HG02938 (cell line): ENCODE results near the gene SNF8.
"Not testable (repeated sequence)": the region's sequence is repeated elsewhere in the genome, so short reads cannot be mapped to it uniquely, and the experiment has no call there.

Experiments used
- ATAC-seq: cut with Tn5 transposase; IDR thresholded peaks from one replicate; pipeline ENCODE4 v1.9.1; 2021; ENCODE audit warnings: mild to moderate bottlenecking, moderate library complexity; ENCODE audit not compliant: unreplicated experiment

The SNF8 gene, protein sequence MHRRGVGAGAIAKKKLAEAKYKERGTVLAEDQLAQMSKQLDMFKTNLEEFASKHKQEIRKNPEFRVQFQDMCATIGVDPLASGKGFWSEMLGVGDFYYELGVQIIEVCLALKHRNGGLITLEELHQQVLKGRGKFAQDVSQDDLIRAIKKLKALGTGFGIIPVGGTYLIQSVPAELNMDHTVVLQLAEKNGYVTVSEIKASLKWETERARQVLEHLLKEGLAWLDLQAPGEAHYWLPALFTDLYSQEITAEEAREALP

GRCh38 chr17:48944515-48945260 is at the start of gene SNF8:
TSS of gene SNF8 (minus strand) at chr17:48944842. CDS start at chr17:48944734, 108 bp downstream.
- peak; percentile 73 for ATAC-seq

DNA sequence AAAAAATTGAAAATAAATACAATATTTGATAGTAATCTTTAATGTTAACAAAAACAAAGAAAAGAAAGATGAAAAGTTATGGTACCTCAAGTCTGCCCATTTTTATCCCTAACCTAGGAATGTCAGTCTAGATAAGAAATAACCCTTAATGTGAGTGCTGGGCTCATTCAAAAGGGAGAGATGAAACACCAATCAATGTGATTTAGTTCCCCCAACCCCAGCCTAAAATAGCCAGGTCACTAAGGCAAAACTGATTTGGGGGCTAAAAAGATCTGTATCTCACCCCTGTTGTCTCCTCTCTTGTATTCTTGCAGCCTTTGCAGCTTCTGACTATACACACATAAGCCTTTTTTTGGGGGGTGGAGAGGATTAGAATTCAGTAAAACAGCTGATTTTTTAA is 49.3 kb upstream of the SNF8 start:
- ATAC-seq, result no peak

- no peak for ATAC-seq
Measured at GRCh38 chr17:48993305-48993704, 48.7 kb upstream of the SNF8 start.

- ATAC-seq, result no peak
Measured at GRCh38 chr17:48992444-48992843, 47.8 kb upstream of the SNF8 start.

GRCh38 chr17:48990882-48991357 is 46.3 kb upstream of the SNF8 start:
- ATAC-seq, result no peak

DNA sequence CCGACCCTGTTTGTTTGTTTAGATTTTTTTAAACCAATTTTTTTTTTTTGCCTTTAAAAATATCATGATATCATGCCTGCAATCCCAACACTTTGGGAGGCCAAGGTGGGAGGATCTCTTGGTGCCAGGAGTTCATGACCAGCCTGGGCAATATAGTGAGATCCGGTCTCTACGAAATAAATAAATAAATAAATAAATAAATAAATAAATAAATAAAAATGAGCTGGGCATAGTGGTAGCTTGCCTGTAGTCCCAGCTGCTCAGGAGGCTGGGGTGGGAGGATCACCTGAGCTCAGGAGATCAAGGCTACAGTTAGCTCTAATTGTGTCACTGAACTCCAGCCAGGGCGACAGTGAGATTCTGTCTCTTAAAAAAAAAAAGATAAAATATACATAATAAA is 44.5 kb upstream of the SNF8 start:
- no peak for ATAC-seq

GRCh38 chr17:48985436-48986245 is 41.0 kb upstream of the SNF8 start:
- no peak for ATAC-seq

DNA sequence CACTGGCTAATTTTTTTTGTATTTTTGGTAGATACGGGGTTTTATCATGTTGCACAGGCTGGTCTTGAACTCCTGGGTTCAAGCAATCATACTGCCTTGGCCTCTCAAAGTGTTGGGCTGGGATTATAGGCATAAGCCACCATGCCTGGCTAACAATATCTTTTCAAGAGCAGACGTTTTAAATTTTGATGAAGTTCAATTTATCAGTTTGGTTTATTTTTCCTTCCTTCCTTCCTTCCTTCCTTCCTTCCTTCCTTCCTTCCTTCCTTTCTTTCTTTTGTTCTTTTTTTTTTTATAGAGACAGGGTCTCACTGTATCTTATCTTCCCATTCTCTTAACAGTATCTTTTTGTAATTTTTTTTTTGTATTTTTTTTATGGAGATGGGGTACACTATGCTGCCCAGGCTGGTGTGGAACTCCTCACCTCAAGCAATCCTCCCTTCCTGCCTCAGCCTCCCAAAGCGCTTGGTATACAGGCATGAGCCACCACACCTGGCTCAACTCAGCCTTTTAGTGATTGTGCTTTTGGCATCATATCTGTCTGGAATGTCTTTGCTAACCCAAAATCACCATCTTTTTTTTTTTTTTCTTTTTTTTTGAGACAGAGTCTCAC is 37.4 kb upstream of the SNF8 start:
- ATAC-seq, result no peak

- ATAC-seq, result no peak
Measured at GRCh38 chr17:48973806-48974205, 29.2 kb upstream of the SNF8 start.

- ATAC-seq, result no peak
Measured at GRCh38 chr17:48972749-48973097, 28.1 kb upstream of the SNF8 start.

DNA sequence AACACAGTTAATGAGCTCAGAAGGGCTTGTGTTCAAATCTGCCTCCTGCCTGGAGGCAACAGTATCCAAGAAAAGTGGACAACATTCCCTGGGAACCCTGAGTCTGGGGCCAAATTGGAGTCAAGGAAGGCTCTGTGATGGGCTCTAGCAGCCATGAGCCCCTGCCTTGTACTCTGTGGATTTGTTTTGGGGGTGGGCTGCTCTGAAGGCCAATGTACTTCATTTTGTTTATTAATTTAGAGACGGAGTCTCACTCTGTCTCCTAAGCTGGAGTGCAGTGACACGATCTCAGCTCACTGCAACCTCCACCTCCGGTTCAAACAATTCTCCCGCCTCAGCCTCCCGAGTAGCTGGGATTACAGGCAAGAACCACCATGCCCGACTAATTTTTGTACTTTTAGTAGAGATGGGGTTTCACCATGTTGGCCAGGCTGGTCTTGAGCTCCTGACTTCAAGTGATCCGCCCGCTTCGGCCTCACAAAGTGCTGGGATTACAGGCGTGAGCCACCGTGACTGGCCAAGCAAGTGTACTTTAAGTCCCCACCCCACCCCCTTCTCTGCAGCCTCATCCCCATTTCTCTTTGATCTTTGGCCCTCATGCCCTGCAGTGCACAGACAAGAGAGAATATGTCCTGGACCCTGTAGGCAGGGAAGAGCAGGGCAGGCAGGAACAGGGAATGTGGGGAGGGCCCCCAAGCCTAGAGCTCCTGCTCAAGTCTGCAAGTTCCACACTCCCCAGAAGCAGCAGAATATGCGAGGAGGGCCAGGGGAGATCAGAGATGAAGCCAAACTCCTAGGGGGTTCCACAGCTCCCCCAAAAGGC is 26.4 kb upstream of the SNF8 start:
- no peak for ATAC-seq

DNA sequence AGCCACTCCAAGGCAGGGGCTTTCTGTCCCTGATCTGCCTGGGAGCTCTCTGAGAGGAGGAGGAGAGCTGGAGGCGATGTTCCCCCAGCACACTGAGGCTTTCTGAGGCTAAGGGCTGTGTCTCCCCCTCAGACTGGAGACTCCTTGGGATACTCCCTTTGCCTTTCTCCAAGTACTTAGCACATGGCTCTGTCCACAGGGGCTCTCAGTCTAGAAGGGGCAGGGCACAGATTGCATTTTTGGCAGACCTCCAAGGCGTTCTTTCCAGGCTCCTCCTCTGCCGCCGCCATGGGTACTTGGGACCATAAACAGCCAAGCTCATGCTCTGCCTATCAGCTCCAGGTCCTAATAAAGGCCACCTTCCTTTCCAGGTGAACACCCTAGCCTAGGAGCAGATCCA is 25.6 kb upstream of the SNF8 start:
- ATAC-seq, result no peak

- no peak for ATAC-seq
Measured at GRCh38 chr17:48961516-48962233, 17.0 kb upstream of the SNF8 start.

- no peak for ATAC-seq
Measured at GRCh38 chr17:48960834-48961515, 16.3 kb upstream of the SNF8 start.

- ATAC-seq, result no peak
Measured at GRCh38 chr17:48954300-48954755, 9.7 kb upstream of the SNF8 start.

DNA sequence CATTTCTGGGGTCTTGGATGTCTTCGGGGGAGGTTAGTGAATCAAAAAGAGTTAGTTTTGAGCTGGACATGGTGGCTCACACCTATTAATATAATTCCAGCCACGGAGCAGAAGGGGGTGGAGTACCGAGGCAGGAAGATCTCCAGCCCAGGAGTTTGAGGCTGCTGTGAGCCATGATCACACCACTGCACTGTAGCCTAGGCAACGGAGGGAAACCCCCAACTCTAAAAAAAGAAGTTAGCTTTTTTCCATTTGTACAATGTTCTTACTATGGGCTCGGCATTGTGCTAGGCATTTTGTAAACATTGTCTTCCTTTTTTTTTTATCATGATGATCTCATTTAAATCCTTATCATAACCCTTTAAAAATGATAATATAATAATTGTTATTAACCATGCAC is 8.3 kb upstream of the SNF8 start:
- ATAC-seq, result no peak

DNA sequence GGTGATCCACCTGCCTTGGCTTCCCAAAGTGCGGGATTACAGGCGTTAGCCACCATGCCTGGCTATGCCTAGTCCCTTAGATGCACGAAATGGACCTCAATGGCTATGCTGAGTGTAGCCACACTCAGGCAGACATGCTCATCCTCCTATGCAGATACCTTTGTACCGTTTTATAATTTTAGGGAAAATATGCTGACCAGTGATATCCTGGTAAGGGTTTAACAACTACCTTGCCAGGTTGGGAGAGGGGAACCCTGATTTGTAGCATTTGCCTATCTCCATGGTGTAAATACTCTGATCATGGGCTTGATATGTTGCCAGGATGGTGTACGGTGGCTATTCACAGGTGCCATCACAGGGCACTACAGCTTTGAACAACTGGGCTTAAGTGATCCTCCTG is 6.9 kb upstream of the SNF8 start:
- no peak for ATAC-seq

DNA sequence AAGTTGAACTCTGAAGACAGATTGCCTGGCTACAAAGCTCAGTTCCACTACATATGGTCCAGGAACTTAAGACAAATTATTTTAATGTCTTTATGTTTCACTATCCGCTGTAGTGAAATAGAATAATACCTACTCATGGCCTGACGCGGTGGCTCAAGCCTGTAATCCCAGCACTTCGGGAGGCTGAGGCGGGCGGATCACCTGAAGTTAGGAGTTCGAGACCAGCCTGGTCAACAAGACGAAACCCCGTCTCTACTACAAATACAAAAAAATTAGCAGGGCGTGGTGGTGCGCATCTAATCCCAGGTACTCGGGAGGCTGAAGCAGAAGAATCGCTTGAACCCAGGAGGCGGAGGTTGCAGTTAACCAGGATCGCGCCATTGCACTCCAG is 614 bp upstream of the SNF8 start:
- not testable (repeated sequence) for ATAC-seq

- ATAC-seq, result no peak
Measured at GRCh38 chr17:48933035-48933434, 11.6 kb downstream of the SNF8 start.
